Measurements from ENCODE around the gene SGCA.

SGCA gene

GRCh38 chr17:50149417-50150353, 16.1 kb upstream of the SGCA start:
- DNase-seq, result peak; percentile 87

- DNase-seq, result no peak
Observed at GRCh38 chr17:50150354-50151040, 15.3 kb upstream of the SGCA start, which contains the start of gene PPP1R9B. Gene PPP1R9B, minus strand, starts transcription at chr17:50150677. Its CDS starts 164 bp downstream, at chr17:50150513.

- peak; percentile 98 for DNase-seq
Observed at GRCh38 chr17:50151041-50151936, 14.5 kb upstream of the SGCA start.

GRCh38 chr17:50151937-50152547, 13.8 kb upstream of the SGCA start:
- peak; percentile 98 for DNase-seq

GRCh38 chr17:50152736-50153135, 13.1 kb upstream of the SGCA start:
- no peak for DNase-seq

GRCh38 chr17:50153650-50154575, 11.9 kb upstream of the SGCA start:
- DNase-seq, result no peak

GRCh38 chr17:50154604-50155003, 11.2 kb upstream of the SGCA start:
- no peak for DNase-seq

- DNase-seq, result no peak
Observed at GRCh38 chr17:50155115-50155819, 10.5 kb upstream of the SGCA start.

- DNase-seq, result no peak
Observed at GRCh38 chr17:50157891-50158290, 7.9 kb upstream of the SGCA start.

GRCh38 chr17:50161023-50161910, 4.5 kb upstream of the SGCA start:
- DNase-seq, result peak; percentile 98

GRCh38 chr17:50161911-50162288, 3.9 kb upstream of the SGCA start:
- DNase-seq, result no peak

GRCh38 chr17:50162466-50163254, 3.1 kb upstream of the SGCA start:
- DNase-seq, result no peak

- no peak for DNase-seq
Observed at GRCh38 chr17:50163843-50164696, 1.7 kb upstream of the SGCA start.

- no peak for DNase-seq
Observed at GRCh38 chr17:50164697-50164988, 1.2 kb upstream of the SGCA start.

GRCh38 chr17:50165066-50165465, 739 bp upstream of the SGCA start:
- DNase-seq, result no peak

GRCh38 chr17:50165466-50165865, 339 bp upstream of the SGCA start:
- no peak for DNase-seq

GRCh38 chr17:50166518-50167181, 845 bp downstream of the SGCA start:
- DNase-seq, result no peak
